H1 (cell line): ENCODE results near the gene NDUFB3. TPM values are rescaled to one million over a fixed set of nuclear protein-coding genes. Genes with fewer than 3 reads are reported as not detected.

Experiments
- CBX8 ChIP-seq: fragments of 300-800, 300-1000 bp; sonication (generic); IDR thresholded peaks from 2 replicates; pipeline ENCODE4 v1.7.1; 2016; ENCODE audit warnings: low read depth, low read length, borderline replicate concordance
- EZH2 ChIP-seq: fragments of 200-600 bp; sonication (generic); IDR thresholded peaks from 2 replicates; pipeline ENCODE4 v1.7.1; 2012; ENCODE audit warnings: low read depth, mild to moderate bottlenecking, moderate library complexity, low read length, inconsistent platforms; ENCODE audit not compliant: severe bottlenecking
- GTF2F1 ChIP-seq: IDR thresholded peaks from 2 replicates; pipeline ENCODE4 v1.6.1; 2012; ENCODE audit warnings: low read depth, low read length, improper control_type of control experiment, borderline replicate concordance
- KDM1A ChIP-seq: fragments of 200-600, 300-600 bp; sonication (generic); IDR thresholded peaks from 2 replicates; pipeline ENCODE4 v1.7.1; 2016; ENCODE audit warnings: mild to moderate bottlenecking, low read length, borderline replicate concordance
- polyA plus RNA-seq, 7 experiments: library from polyadenylated mRNA; depleted of rRNA in 3 of 7; stranded (reverse) in 5 of 7; unstranded in 2 of 7; fragments of >200 nt in 5 of 7; fragments of 200-250 nt in 2 of 7; gene quantifications; 1 replicate in 5 of 7; 2 replicates in 1 of 7; 4 replicates in 1 of 7; pipeline versions ENCODE4 v1.2.1 to v1.2.3, GENCODE V29; 2011 to 2013; ENCODE audit warnings: missing spikeins in 2 of 7, mixed read lengths in 2 of 7
- total RNA-seq: library from RNA; stranded (reverse); fragmentation: NEBNext Ultra II Directional; extraction: Animal tissue kit (Norgen Biotek cat#: 25700); gene quantifications from 2 replicates; pipeline ENCODE4 v1.2.1, GENCODE V29; 2021

NDUFB3 gene
- total and polyA plus RNA-seq, 2 of the 8 experiments (the other 6 are each of a cell fraction or from before 2014, with no cell fraction given): 38.2 to 55.3 TPM

- TF ChIP-seq GTF2F1: no peak
- TF ChIP-seq CBX8: no peak
- TF ChIP-seq KDM1A: no peak
- no peak for TF ChIP-seq EZH2
Measured at GRCh38 chr2:201114350-201114749, 42.5 kb downstream of the NDUFB3 start (continued).
